ENCODE results near the gene HHAT.

Gene HHAT

DNA sequence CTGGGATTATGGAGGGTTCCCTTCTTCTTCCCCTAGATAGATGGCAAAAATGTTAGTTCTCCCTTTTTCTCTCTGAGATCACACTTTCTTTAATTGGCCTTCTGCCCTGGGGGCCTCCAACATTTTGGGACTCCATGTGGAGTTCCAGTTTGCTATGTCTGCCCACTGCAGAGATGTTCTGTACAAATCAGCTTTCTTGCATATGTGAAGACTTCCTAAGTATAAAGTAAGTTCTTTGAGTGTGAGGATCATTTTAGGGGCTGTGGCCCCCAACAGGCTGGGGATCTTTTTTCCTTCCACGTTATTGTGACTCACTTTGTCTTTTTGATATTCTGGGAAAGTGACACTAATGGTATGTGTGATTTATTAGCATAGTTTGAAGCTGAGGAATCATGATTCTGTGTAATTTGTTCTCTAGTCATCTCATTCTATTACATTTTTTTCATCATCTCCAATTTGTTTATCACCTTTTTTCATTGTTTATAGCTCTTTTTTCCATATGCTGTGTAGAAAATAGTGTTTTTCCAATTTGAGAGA is 48.2 kb downstream of the HHAT start:
- DNase-seq (ENCODE audit: extremely low read depth, low read depth), result no peak
- no peak overlapping the region for H3K4me3 ChIP-seq (replicated peaks; ENCODE audit: low read depth, low read length)
- TF ChIP-seq, protein P1, sequence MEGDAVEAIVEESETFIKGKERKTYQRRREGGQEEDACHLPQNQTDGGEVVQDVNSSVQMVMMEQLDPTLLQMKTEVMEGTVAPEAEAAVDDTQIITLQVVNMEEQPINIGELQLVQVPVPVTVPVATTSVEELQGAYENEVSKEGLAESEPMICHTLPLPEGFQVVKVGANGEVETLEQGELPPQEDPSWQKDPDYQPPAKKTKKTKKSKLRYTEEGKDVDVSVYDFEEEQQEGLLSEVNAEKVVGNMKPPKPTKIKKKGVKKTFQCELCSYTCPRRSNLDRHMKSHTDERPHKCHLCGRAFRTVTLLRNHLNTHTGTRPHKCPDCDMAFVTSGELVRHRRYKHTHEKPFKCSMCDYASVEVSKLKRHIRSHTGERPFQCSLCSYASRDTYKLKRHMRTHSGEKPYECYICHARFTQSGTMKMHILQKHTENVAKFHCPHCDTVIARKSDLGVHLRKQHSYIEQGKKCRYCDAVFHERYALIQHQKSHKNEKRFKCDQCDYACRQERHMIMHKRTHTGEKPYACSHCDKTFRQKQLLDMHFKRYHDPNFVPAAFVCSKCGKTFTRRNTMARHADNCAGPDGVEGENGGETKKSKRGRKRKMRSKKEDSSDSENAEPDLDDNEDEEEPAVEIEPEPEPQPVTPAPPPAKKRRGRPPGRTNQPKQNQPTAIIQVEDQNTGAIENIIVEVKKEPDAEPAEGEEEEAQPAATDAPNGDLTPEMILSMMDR (IDR thresholded peaks at IDR 0.05; ENCODE audit: low read depth, low read length, missing control alignments), result no peak

DNA sequence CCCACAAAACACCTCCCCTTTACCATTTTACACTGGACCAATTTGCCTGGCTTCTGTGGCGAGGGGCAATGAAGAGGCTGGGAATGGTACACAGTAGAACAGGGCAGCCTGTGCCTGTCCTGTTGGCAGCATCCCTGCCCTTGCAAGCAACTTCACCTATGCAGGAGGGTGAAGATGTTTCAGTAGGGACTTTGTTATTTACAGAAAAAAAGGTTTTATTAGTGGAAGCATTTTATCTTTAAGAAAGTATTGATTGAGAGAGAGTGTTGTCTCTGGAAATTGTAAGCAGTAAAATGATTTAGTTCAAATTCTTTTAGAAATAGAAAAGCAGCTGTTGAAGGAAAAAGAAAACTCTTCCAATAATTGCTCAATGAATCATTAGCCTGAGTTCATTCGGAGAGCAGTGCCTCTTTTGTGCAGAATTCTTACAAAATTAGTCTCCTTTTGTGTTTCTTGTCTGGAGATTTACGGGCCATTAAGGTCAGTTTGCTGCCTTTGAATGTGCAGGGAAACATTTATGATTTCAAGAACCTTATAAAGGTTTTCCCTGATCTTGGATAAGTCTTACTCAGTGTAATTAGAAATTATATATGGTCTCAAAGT is 49.1 kb downstream of the HHAT start:
- H3K4me3 ChIP-seq (replicated peaks; ENCODE audit: low read depth, low read length), result no peak overlapping the region
- no peak for DNase-seq (ENCODE audit: extremely low read depth, low read depth)
- TF ChIP-seq, protein P1 (IDR thresholded peaks at IDR 0.05; ENCODE audit: low read depth, low read length, missing control alignments), result no peak

DNA sequence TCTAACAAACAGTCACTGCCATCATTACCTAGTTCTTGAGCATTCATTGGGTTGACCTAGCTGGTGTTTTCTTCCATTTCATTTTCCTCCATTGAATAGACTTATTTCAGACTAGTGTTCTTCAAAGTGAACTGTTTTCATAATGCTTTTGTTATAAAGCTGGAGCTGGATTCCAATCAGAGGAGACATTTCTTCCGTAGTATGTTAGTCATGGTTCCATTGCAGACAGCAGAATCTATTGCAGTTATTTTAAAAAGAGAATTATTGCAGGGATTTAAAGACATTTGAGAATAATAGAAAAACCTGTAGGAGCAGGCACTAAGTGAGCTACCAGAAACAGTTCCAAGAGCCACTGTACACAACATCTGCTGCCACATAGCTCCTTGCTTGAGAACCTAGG is 50.0 kb downstream of the HHAT start:
- no peak for DNase-seq (ENCODE audit: extremely low read depth, low read depth)
- TF ChIP-seq, protein P1 (IDR thresholded peaks at IDR 0.05; ENCODE audit: low read depth, low read length, missing control alignments), result no peak
- no peak overlapping the region for H3K4me3 ChIP-seq (replicated peaks; ENCODE audit: low read depth, low read length)

DNA sequence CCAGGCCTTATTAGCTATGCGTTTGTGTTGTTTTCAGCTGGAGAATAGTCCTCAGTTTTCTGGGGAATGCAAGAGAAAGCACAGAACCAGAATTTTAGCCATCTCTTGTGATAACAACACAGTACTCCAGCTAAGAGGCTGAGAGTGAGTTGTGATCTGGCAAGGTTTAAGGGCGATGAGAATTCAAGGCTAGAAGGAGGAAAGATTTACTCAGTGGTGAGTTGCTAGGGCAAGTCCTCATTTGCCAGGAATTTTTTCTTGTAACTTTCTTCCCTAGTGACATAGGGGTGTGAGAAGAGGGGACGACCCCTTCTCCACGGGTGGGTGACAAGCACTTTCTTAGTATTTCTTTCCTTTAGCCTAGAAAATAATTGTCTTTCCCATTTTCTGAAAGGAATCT is 53.2 kb downstream of the HHAT start:
- DNase-seq (ENCODE audit: extremely low read depth, low read depth), result no peak
- TF ChIP-seq, protein P1 (IDR thresholded peaks at IDR 0.05; ENCODE audit: low read depth, low read length, missing control alignments), result no peak
- no peak overlapping the region for H3K4me3 ChIP-seq (replicated peaks; ENCODE audit: low read depth, low read length)

DNA sequence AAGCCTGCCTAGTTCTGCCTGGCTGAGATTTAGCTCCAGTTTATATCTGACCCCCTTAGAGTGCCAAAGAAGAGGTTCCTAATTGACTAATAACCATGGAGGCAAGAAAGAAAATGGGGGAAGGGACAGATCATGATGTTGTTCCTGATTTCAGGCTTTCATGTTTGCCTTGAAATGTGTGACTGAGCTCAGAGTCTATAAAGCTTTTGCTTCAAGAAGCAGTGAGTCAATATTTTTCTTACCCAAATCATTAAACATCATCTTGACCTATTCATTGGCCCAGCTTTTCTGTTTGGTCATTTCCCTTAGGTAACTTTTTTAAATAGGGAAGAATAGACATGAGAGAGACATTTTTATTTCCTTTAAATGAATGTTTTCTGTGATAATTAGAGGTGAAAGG is 55.9 kb downstream of the HHAT start:
- TF ChIP-seq, protein P1 (IDR thresholded peaks at IDR 0.05; ENCODE audit: low read depth, low read length, missing control alignments), result no peak
- H3K4me3 ChIP-seq (replicated peaks; ENCODE audit: low read depth, low read length), result no peak overlapping the region
- no peak for DNase-seq (ENCODE audit: extremely low read depth, low read depth)

DNA sequence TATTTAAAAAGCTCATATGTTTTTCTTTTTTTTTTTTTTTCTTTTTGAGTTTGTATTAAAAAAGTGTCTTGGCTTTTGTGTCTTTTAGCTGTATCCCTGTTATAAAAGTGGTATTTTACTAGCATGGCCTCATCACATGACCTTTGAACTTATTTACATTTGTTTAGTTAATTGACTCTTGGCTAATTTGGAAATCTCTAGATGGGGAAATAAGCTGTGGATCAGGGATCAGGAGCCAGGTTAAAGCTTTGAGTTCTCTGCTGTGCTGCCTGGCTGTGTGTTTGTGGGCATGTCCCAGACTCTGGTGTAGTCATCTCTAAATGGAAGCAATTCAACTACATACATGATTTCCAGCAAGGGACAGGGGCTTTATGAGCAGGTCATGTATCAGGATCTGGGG is 56.5 kb downstream of the HHAT start:
- H3K4me3 ChIP-seq (replicated peaks; ENCODE audit: low read depth, low read length), result no peak overlapping the region
- TF ChIP-seq, protein P1 (IDR thresholded peaks at IDR 0.05; ENCODE audit: low read depth, low read length, missing control alignments), result no peak
- DNase-seq (ENCODE audit: extremely low read depth, low read depth), result no peak

Data from HFF-Myc (cell line).